Measurements from ENCODE around the gene TRNAU1AP.

Gene TRNAU1AP

DNA sequence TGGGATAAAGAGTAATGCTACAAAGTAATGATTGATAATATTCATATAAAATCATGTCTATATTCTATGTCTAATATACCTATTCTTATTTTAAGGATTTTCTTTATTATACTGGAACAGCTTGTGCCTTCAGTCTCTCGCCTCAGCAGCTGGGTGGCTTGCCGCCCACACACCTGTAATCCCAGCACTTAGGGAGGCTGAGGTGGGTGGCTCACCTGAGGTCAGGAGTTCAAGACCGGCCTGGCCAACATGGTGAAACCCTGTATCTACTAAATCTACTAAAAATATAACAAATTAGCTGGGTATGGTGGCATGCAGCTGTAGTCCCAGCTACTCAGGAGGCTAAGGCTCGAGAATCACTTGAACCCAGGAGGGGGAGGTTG lies 7.6 kb upstream of the TRNAU1AP start:
- TF ChIP-seq, protein P1, sequence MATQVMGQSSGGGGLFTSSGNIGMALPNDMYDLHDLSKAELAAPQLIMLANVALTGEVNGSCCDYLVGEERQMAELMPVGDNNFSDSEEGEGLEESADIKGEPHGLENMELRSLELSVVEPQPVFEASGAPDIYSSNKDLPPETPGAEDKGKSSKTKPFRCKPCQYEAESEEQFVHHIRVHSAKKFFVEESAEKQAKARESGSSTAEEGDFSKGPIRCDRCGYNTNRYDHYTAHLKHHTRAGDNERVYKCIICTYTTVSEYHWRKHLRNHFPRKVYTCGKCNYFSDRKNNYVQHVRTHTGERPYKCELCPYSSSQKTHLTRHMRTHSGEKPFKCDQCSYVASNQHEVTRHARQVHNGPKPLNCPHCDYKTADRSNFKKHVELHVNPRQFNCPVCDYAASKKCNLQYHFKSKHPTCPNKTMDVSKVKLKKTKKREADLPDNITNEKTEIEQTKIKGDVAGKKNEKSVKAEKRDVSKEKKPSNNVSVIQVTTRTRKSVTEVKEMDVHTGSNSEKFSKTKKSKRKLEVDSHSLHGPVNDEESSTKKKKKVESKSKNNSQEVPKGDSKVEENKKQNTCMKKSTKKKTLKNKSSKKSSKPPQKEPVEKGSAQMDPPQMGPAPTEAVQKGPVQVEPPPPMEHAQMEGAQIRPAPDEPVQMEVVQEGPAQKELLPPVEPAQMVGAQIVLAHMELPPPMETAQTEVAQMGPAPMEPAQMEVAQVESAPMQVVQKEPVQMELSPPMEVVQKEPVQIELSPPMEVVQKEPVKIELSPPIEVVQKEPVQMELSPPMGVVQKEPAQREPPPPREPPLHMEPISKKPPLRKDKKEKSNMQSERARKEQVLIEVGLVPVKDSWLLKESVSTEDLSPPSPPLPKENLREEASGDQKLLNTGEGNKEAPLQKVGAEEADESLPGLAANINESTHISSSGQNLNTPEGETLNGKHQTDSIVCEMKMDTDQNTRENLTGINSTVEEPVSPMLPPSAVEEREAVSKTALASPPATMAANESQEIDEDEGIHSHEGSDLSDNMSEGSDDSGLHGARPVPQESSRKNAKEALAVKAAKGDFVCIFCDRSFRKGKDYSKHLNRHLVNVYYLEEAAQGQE (IDR thresholded peaks at IDR 0.05; ENCODE audit: insufficient read depth in 1 of 2, low read depth in 2 of 2, low read length in 2 of 2) = no peak
- TF ChIP-seq TAF1 (IDR thresholded peaks at IDR 0.05; ENCODE audit: borderline replicate concordance, insufficient read depth, low read length) = no peak

DNA sequence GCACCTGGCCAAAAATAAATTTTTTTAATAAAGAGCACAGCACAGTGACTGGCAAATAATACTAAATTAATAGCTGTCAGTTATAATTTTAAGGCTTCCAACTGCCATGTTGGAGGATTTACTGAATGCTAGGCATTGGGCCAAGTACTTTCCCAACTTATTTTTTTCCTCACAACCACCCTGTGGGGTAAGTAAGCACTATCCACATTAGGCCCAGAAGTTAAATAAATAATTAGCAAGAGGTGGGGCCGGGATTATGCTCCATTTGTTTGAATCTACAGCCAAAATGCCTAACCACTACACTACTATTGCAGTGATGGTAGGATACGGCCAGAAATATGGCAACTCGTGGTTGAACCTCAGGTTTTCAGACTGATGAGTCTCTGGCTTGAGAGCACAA lies 4.6 kb upstream of the TRNAU1AP start:
- TF ChIP-seq FOXP2 (optimal IDR thresholded peaks at IDR 0.05; ENCODE audit: borderline replicate concordance, extremely low read depth, extremely low read length, insufficient read depth) = no peak
- TF ChIP-seq SIN3A (IDR thresholded peaks at IDR 0.05; ENCODE audit: borderline replicate concordance, insufficient read depth, low read length) = no peak
- TF ChIP-seq, protein P1 (IDR thresholded peaks at IDR 0.05; ENCODE audit: insufficient read depth in 1 of 2, low read depth in 2 of 2, low read length in 2 of 2) = no peak
- no peak for TF ChIP-seq TAF1 (IDR thresholded peaks at IDR 0.05; ENCODE audit: borderline replicate concordance, insufficient read depth, low read length)
- no peak for TF ChIP-seq POLR2AphosphoS5 (IDR thresholded peaks at IDR 0.05; ENCODE audit: low read depth, low read length)

DNA sequence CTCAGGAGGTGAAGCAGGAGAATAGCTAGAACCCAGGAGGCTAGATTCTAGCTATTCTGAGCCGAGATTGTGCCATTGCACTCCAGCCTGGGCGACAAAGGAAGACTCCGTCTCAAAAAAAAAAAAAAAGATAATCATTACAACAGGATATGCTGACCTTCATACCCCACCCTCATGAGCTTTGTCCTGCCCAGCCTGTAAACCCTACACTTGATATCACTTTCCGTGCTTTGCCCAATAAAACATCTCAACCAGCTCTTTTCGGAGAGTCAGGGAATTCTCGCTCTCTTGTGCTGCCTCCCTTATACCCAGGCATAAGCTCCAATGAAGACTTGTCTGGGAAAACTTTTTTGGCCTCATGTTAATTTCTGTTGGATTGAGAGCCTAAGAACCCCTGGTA lies 1.5 kb upstream of the TRNAU1AP start:
- TF ChIP-seq, protein P1 (IDR thresholded peaks at IDR 0.05; ENCODE audit: insufficient read depth in 1 of 2, low read depth in 2 of 2, low read length in 2 of 2) = no peak
- TF ChIP-seq SIN3A (IDR thresholded peaks at IDR 0.05; ENCODE audit: borderline replicate concordance, insufficient read depth, low read length) (no peak), FOXP2 (optimal IDR thresholded peaks at IDR 0.05; ENCODE audit: borderline replicate concordance, extremely low read depth, extremely low read length, insufficient read depth) (no peak), POLR2AphosphoS5 (IDR thresholded peaks at IDR 0.05; ENCODE audit: low read depth, low read length) (no peak), TAF1 (IDR thresholded peaks at IDR 0.05; ENCODE audit: borderline replicate concordance, insufficient read depth, low read length) (no peak)

- TF ChIP-seq, protein P1 (IDR thresholded peaks at IDR 0.05; ENCODE audit: insufficient read depth in 1 of 2, low read depth in 2 of 2, low read length in 2 of 2) = no peak
- TF ChIP-seq POLR2AphosphoS5 (IDR thresholded peaks at IDR 0.05; ENCODE audit: low read depth, low read length) = no peak
- no peak for TF ChIP-seq SIN3A (IDR thresholded peaks at IDR 0.05; ENCODE audit: borderline replicate concordance, insufficient read depth, low read length)
- no peak for TF ChIP-seq TAF1 (IDR thresholded peaks at IDR 0.05; ENCODE audit: borderline replicate concordance, insufficient read depth, low read length)
- TF ChIP-seq FOXP2 (optimal IDR thresholded peaks at IDR 0.05; ENCODE audit: borderline replicate concordance, extremely low read depth, extremely low read length, insufficient read depth) = no peak
Observed at GRCh38 chr1:28560886-28561285, 8.0 kb downstream of the TRNAU1AP start.

DNA sequence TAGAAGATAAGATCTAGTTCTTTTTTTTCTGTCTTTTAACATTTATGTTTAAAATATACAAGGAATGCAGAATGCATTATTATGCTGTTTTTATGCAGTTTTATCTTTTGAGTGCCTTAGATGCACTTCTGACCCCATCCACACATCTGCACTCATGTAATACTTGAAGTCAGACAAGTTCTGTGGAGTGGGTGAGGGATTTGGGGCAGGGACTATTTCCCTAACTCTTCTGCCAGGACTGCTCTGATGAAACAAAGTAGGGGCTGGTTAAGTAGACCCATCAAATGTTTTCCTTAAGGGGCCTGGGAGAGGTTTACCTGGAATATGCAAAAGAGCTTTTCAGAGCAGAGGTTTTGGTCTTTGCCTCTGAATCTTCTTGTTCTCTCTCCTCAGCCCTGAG lies 11.4 kb downstream of the TRNAU1AP start:
- TF ChIP-seq POLR2AphosphoS5 (IDR thresholded peaks at IDR 0.05; ENCODE audit: low read depth, low read length) (no peak), FOXP2 (optimal IDR thresholded peaks at IDR 0.05; ENCODE audit: borderline replicate concordance, extremely low read depth, extremely low read length, insufficient read depth) (no peak), TAF1 (IDR thresholded peaks at IDR 0.05; ENCODE audit: borderline replicate concordance, insufficient read depth, low read length) (no peak), SIN3A (IDR thresholded peaks at IDR 0.05; ENCODE audit: borderline replicate concordance, insufficient read depth, low read length) (no peak)
- TF ChIP-seq, protein P1 (IDR thresholded peaks at IDR 0.05; ENCODE audit: insufficient read depth in 1 of 2, low read depth in 2 of 2, low read length in 2 of 2) = no peak

Measured in PFSK-1 (cell line).